RWPE2 (cell line): ENCODE data around the gene F2RL2.
A peak's percentile ranks its signal among the peaks of the same experiment; 100 is the strongest.

ENCODE experiments used
- ATAC-seq: fragments of 200-7000 bp; cut with Tn5 transposase; 3 replicates; pipeline ENCODE4 v1.9.1; 2021; ENCODE audit warnings: low read depth
- DNase-seq: peaks from one replicate; pipeline ENCODE4 v3.0.0-alpha.2; 2020; ENCODE audit warnings: low spot score
- H3K27ac ChIP-seq: fragments of 450-650 bp; 2 replicates; pipeline ENCODE4 v1.5.1; 2017; ENCODE audit warnings: mild to moderate bottlenecking; ENCODE audit not compliant: poor library complexity, severe bottlenecking
- H3K27me3 ChIP-seq: fragments of 250-450 bp; sonication (Bioruptor Pico); 2 replicates; pipeline ENCODE4 v1.5.1; 2021; ENCODE audit warnings: mild to moderate bottlenecking, moderate library complexity; ENCODE audit not compliant: insufficient read depth, poor library complexity, severe bottlenecking
- H3K36me3 ChIP-seq: fragments of 250-450 bp; sonication (Bioruptor Pico); 2 replicates; pipeline ENCODE4 v1.5.1; 2020; ENCODE audit warnings: low read depth, mild to moderate bottlenecking, moderate library complexity
- H3K4me1 ChIP-seq: fragments of 250-450 bp; sonication (Bioruptor Pico); 2 replicates; pipeline ENCODE4 v1.5.1; 2021; ENCODE audit warnings: mild to moderate bottlenecking, moderate library complexity; ENCODE audit not compliant: insufficient read depth, poor library complexity, severe bottlenecking
- H3K4me3 ChIP-seq: fragments of 250-450 bp; sonication (Bioruptor Pico); 2 replicates; pipeline ENCODE4 v1.5.1; 2021; ENCODE audit warnings: mild to moderate bottlenecking, moderate library complexity; ENCODE audit not compliant: severe bottlenecking
- H3K9me3 ChIP-seq: fragments of 250-450 bp; sonication (Bioruptor Pico); 2 replicates; pipeline ENCODE4 v1.5.1; 2021; ENCODE audit warnings: mild to moderate bottlenecking, moderate library complexity; ENCODE audit not compliant: severe bottlenecking
- TF ChIP-seq, protein P1 (sequence below): fragments of 450-650 bp; IDR thresholded peaks from one replicate; pipeline ENCODE4 v1.5.1; 2017; ENCODE audit warnings: mild to moderate bottlenecking, moderate library complexity; ENCODE audit not compliant: poor library complexity, severe bottlenecking

F2RL2 gene

GRCh38 chr5:76585783-76586217, 37.4 kb downstream of the F2RL2 start:
- no peaks in the 10 kb centered on the region for H3K27me3 ChIP-seq
- DNase-seq (no peak), ATAC-seq (no peak)
- H3K4me3 ChIP-seq, result no peak overlapping the region
- no peak overlapping the region for H3K27ac ChIP-seq
- no peaks in the 10 kb centered on the region for H3K36me3 ChIP-seq
- no peaks in the 10 kb centered on the region for H3K4me1 ChIP-seq
- TF ChIP-seq, protein P1, sequence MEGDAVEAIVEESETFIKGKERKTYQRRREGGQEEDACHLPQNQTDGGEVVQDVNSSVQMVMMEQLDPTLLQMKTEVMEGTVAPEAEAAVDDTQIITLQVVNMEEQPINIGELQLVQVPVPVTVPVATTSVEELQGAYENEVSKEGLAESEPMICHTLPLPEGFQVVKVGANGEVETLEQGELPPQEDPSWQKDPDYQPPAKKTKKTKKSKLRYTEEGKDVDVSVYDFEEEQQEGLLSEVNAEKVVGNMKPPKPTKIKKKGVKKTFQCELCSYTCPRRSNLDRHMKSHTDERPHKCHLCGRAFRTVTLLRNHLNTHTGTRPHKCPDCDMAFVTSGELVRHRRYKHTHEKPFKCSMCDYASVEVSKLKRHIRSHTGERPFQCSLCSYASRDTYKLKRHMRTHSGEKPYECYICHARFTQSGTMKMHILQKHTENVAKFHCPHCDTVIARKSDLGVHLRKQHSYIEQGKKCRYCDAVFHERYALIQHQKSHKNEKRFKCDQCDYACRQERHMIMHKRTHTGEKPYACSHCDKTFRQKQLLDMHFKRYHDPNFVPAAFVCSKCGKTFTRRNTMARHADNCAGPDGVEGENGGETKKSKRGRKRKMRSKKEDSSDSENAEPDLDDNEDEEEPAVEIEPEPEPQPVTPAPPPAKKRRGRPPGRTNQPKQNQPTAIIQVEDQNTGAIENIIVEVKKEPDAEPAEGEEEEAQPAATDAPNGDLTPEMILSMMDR, result no peak
- H3K9me3 ChIP-seq, result no peaks in the 10 kb centered on the region

GRCh38 chr5:76583163-76584047, 39.8 kb downstream of the F2RL2 start:
- Histone ChIP-seq H3K27me3 (no peaks in the 10 kb centered on the region), H3K27ac (no peak overlapping the region), H3K4me1 (peaks cover 2% of the 10 kb centered on the region), H3K4me3 (no peak overlapping the region), H3K36me3 (no peaks in the 10 kb centered on the region), H3K9me3 (no peaks in the 10 kb centered on the region)
- TF ChIP-seq, protein P1, result peak; percentile 88
- DNase-seq (no peak), ATAC-seq (no peak)

GRCh38 chr5:76582230-76583162, 40.7 kb downstream of the F2RL2 start:
- TF ChIP-seq, protein P1, result no peak
- no peak for DNase-seq
- no peak overlapping the region for H3K4me3 ChIP-seq

DNA sequence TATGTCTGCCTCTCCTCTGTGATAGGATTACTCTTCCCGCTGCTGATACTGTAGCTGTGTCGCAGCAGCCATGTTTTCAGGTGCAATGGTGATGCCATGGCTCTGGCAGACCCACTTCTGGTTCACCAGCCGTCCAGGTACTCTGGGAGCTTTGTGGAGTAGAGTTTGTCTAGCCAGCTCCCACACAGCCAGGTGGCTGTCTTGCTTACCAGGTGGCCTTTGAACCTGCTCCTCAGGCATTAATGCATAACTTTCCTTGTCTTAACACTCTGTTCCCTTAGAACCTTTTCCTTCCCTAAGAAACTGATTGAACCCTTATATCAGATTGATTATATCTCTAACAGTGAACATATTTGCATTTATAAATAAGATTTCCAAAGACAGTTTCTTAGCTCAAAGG, 42.2 kb downstream of the F2RL2 start:
- Histone ChIP-seq H3K4me1 (peaks cover 2% of the 10 kb centered on the region), H3K27me3 (no peaks in the 10 kb centered on the region), H3K36me3 (no peaks in the 10 kb centered on the region), H3K9me3 (no peaks in the 10 kb centered on the region), H3K27ac (no peak overlapping the region), H3K4me3 (no peak overlapping the region)
- ATAC-seq (no peak), DNase-seq (no peak)
- TF ChIP-seq, protein P1, result no peak

More at GRCh38 chr5:76582230-76583162, 40.7 kb downstream of the F2RL2 start:
- Histone ChIP-seq H3K36me3 (no peaks in the 10 kb centered on the region), H3K4me1 (peaks cover 2% of the 10 kb centered on the region), H3K27me3 (no peaks in the 10 kb centered on the region), H3K9me3 (no peaks in the 10 kb centered on the region), H3K27ac (no peak overlapping the region)
- no peak for ATAC-seq
